Glomerular visceral epithelial cell (primary cell): ENCODE measurements around the gene BOLL.
A peak's percentile ranks its signal among the peaks of the same experiment; 100 is the strongest.
"Not testable (repeated sequence)": the region's sequence is repeated elsewhere in the genome, so short reads cannot be mapped to it uniquely, and the experiment has no call there.

ENCODE experiments used
- DNase-seq: peaks from one replicate; pipeline ENCODE4 v3.0.0-alpha.2; 2016; ENCODE audit errors: extremely low spot score

The BOLL gene

DNA sequence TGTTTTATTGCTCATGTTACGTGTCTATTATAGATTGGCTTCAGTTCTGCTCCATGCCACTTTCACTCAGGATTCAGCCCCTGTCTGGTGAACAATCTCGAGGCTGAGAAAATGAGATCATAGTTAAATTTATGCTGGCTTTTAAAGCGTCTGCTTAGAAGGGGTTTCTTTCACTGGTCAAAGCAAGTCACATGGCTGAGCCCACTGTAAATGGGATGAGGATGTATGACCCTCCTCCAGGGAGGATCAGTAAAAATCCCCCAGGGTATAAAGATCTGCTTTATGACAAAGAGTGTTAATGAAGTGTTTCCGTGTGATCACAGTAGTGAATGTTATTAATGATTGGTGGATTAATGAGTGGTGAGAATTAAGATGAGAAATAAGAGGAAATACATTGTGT lies 13.1 kb upstream of the BOLL start:
- DNase-seq: no peak

DNA sequence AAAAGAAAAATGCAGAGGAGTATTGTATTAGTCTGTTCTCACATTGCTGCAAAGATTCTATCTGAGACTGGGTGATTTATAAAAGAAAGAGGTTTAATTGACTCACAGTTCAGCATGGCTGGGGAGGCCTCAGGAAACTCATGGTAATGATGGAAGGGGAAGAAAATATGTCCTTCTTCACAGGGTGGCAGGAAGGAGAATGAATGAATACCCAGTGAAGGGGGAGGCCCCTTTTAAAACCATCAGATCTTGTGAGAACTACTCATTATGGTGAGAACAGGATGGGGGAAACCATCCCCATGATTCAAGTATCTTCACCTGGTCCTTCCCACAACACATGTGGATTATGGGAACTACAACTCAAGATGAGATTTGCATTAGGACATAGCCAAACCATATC lies 10.2 kb upstream of the BOLL start:
- DNase-seq: no peak

DNA sequence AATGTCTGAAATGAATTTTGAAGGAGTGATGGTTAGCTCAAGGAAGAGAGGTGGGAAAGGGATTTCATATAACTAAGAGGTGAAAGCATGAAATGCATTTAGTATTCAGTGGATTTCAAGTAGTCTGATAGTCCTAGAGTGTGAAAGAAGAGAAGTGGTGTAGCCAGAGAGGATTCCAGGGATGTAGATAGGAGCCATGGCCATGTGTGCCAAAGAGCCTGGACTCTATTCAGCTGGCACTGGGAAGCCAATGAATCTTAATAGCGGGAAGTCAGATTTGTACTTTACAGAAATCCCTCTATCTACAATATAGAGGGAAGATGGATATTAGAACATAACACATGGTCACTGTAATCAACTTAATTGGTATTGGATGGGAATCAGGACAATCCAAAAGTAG lies 8.3 kb upstream of the BOLL start:
- DNase-seq: no peak

DNA sequence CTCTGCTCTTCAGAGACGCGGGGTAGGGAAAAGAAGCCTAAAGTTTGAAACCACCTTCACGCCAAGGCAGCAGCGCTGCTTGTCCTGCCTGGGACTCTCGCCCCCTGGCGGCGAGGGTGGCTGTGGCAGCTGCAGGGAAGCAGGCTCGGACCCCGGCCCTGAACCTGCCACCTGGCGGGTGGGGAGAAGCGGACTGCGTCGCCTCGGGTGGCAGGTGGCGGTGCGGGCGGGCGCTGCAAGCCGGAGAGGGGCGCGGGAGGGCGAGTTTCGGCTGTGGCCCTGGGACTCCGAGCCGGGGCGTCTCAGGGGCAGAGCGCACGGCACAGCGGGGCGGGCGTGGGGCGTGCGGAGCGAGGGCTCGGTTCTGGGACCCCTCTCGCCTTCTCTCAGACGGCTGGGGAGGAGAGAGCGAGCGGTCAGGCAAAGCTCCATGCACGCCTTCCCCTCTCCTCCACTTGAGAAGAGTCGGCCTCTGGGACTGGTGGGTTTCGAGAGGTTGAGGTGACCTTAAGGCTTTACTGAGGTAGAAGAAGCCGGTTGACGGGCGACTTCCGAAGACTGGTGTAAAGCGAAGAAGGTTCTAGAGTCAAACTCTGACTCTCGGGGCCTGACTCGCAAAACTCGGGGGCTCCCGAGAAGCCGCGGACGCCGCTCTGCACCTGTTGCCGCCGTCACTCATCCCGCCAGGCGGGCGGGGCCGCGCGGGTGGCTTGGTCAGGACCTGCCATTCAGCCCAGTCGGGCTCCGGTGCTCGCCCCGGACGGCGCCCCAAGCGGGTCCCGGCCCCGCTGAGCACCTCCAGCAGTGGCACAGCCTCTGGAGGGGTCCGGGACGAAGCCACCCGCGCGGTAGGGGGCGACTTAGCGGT lies 1.1 kb upstream of the BOLL start:
- DNase-seq: peak; percentile 10

DNA sequence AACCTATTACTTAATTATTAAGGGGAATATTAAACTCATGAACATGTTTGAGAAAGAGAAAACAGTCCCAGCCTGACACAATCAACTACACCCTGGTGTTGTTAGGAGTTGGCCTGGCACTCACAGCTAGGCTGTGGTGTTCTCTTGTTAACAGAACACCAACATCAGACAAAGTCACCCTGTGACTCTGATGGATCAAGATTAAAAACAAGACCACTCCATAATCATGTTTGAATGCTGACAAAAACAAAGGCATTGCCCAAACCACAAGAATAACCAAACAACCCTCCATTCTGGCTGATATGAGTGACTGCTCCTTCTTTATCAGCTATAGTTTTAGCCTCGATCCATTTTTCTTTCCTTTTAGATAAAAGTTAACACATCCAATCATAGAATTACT lies 3.0 kb downstream of the BOLL start:
- no peak for DNase-seq

DNA sequence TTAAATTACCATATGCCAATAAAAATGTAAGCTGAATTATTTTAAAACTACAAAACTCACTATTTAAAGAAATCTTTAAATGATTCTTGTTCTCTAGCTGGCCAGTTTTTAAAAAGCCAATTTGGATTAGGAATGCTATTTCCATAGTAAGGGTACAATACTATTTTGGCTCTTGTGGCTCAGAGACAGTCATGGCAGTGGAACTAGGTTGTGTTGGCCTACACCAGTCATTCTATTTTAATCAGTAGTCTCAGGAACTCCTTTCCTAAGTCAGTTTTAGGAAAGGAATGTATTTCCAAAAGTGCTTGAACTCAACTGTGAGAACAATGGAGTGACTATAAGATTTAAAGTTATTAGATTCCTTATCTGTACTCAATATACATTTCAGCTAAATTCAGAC lies 5.9 kb downstream of the BOLL start:
- DNase-seq: no peak

DNA sequence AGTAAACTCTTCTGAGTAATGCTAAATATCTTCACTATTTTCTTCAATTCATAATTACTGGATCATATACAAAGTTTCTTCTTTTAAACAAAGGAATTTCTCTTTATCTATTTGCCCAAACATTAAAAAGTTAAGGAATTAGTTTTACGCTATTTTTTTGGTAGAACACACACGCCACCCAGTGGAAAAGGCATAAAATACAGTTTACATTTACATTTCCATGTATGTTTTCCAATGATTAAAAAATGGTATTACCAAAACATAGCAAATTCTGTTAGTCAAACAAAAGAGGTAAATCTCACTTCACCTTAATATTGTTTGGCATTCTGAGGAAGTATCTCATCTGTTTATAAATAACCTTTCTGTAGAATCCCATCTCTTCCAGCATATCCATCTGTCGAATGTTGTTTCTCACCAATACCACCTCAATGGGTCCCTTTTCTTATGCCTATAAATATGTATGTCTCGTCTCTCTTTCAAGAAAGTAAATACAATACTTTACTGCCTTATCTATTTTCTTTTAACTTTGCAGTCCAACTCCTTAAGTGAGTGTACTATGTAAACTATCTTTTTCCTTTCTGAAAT lies 7.2 kb downstream of the BOLL start:
- DNase-seq: peak; percentile 49

DNA sequence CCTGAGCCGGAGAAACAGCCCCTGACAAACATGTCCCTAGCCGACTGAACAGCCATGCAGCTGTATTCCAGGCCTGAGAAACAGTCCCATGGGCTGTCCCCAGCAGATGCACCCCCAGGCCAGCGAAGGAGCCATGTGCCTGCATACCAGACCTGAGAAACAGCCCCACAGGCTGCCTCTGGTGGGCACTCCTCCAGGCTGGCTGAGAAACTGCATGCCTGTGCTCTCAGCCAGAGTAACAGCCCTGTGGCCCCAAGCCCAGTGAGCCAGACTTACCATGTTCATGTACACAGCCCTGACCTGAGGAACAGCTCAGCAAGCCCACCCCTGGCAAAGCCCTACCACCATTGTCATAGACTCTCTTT lies 24.8 kb downstream of the BOLL start:
- DNase-seq: no peak

DNA sequence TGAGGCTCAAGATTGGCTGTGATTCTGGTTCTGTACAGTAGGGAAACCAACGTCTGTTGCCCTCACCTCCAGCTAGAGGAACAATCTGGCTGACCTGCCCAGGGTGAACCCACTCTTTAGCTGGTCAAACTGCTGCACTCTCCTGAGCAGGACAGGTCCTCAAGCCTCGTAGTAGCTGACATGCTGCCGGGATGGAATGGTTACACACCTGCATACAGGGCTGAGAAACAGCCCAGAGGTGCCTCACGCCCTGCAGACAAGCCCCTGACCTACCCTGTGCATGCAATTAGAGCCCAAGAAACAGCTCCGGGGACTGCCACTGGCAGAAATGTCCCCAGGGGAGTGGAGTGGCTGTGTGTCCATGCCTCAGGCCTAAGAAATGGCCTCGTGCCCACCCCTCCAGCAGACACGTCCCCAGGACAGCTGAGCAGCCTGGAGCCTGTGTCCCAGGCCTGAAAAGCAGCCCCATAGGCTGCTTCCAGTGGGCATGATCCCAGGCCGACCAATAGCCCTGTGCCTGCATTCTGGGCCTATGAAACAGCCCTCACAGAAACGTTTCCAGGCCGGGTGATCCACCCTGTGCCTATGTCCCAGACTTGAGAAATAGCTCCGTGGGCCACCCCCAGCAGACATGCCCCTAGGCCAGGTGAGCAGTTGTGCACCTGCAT lies 25.4 kb downstream of the BOLL start:
- DNase-seq: no peak

DNA sequence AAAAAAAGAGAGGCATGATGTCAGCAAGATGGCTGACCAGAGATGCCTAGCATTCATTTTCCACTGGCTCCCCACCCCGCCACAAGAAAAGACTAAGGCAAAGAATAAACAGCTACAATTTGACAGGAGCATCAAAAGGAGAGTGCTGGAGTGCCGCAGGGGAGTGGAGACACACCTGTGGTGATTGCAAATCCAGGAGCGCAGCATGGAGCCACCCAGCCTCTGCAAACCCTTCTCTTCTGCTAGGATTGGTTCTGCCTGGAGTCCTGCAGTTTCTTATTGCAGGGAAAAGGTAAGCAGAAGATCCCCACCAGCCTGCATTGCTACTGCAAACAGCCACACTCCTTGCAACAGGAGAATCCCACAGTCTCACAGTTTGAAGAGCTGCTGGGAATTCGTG lies 26.1 kb downstream of the BOLL start:
- DNase-seq: no peak

DNA sequence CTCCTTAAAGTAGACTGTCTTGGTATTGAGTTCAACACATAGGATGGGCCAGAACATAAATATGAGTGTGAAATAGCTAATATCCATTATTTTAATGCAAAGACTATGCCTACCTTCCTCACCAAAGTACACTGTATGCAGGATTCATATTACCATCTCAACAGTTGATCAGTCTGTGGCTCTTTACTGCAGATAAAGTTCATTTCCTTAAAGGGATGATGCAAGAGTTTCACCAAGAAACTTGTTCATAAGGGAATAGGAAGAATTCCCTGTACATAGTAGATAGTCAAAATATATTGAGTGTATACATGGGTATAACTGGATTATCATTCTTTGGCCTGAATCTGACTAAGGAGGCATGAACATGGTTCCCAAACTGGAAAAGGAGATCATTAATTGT lies 44.9 kb downstream of the BOLL start:
- DNase-seq: no peak

DNA sequence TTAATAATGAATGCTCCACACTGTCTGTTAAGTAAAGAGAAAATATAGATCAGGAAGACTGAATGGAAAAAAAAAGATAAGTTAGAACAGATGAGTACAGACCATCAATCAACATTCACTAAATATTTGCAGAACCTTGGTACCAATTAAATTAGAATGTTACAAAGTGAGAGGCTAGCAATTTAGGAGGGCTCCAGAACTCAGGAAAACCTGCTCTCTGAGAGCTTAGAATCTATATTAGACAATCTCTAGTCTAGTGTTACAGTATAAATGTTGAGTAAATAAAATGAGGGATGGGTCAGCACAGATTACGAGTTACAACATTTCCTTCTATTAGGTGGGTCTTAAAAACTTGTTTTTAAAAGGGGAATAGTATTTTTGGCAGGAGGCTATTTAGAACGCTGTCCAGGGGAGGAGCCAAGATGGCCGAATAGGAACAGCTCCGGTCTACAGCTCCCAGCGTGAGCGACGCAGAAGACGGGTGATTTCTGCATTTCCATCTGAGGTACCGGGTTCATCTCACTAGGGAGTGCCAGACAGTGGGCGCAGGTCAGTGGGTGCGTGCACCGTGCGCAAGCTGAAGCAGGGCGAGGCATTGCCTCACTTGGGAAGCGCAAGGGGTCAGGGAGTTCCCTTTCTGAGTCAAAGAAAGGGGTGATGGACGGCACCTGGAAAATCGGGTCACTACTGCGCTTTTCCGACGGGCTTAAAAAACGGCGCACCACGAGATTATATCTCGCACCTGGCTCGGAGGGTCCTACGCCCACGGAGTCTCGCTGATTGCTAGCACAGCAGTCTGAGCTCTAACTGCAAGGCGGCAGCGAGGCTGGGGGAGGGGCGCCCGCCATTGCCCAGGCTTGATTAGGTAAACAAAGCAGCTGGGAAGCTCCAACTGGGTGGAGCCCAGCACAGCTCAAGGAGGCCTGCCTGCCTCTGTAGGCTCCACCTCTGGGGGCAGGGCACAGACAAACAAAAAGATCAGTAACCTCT lies 56.3 kb downstream of the BOLL start:
- DNase-seq: not testable (repeated sequence)

DNA sequence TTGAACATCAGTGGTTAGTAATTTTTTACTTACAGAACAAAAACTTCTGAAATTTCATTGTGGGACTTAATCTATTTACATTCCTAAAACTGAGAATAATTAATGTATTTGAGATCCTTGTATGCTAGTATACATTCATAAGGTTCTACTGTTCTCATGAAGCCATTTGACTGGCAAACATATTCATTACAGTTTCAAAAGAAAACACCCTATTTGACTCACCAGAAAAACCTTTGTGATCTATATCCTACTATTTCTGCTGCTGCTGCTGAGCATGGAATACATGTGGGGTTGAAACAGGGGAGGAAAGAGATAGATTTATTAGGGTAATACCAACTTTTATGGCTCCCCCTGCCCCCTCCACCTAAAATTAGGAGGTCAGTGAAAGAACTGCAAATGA lies 58.1 kb downstream of the BOLL start:
- no peak for DNase-seq

DNA sequence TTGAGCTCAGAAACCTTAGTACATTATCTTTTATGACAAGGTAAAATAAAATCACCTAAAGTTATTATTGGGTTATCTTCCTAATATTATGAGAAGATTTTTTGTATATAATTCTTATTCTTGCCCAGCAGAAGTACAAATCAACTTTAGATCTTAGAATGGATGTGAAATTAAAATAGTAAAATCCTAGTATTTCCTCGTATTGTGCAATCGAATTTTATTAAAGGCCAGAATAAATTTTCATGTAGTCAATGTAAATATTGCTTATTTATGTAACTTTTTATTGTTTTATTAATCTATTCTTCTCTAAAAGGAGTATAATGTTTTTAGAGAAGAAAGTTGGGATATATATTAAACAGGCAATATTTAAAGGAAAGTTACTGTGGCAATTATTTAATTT lies 67.3 kb downstream of the BOLL start:
- DNase-seq: no peak

DNA sequence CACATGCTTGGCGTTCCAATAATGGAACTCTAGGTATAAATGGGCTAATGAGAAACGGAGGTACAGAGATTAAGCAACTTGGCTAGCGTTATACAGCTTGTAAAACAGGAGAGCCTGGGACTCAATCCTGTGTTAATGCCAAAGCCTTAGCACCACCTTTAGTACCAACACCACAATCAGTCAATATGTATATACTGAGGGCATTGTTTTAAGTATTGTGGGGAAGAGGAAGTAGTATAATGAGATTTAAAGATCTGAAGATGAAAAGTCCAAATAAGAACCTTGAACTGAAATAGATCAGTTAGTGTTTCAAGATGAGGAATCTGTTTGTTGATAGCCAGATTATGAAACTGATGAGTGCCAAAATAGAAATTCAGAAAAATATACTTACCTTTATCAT lies 71.8 kb downstream of the BOLL start:
- DNase-seq: no peak

DNA sequence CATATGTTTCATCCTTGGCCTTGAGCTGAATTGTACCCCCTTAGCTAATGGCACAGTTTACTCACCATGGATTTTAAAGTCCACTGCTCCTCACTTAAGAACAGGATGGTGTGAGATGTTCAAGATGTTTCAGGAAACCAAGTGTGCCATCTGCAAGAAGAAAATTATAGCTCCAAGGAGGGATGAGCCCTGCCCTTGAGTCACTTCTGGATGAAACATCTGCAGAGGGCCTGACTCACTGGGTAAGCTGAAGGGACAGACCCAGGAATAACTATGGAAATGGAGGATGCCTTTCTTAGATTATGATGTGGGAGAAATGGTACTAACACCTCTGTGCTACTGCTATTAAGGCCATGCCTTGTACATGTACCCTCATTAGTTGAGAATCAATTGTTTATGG lies 73.5 kb downstream of the BOLL start:
- no peak for DNase-seq

DNA sequence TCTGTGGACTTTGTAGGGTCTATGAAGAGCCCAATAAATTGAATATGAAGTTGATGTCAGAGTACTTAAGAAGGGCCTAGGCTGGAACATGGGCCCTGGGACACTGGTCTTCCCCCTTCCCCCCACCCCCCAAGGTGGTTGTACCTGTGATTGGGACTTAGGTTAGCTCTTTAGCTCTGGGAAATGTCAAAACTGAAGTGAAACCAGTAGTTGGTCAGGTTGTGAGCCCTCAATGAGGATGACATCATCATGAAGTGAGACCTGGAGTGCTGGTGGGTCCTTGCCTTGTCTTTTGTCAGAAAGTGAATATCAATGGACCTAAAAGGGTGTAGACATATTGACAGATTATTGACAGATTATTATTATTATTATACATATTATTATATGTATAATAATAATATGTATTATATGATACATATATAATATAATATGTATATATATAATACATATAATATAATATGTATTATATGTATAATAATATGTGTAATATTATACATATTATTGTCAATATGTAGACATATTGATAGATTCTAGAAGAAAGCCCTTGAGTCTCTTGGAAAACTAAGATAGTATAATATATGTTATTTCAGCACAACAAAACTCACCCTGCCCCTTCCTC lies 74.6 kb downstream of the BOLL start:
- DNase-seq: no peak

DNA sequence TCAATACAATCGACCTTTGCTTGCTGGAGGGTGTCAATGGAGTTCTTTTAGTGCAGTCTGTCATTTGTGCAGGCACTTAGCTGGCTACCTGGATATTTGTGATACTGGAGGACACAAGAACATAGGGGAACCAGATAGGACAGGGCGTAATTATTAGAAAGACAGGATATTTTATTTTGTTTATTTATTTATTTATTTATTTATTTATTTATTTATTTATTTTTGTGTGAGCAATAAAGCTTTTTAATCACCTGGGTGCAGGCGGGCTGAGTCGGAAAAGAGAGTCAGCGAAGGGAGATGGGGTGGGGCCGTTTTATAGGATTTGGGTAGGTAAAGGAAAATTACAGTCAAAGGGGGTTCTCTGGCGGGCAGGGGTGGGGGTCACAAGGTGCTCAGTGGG lies 76.0 kb downstream of the BOLL start:
- DNase-seq: not testable (repeated sequence)

DNA sequence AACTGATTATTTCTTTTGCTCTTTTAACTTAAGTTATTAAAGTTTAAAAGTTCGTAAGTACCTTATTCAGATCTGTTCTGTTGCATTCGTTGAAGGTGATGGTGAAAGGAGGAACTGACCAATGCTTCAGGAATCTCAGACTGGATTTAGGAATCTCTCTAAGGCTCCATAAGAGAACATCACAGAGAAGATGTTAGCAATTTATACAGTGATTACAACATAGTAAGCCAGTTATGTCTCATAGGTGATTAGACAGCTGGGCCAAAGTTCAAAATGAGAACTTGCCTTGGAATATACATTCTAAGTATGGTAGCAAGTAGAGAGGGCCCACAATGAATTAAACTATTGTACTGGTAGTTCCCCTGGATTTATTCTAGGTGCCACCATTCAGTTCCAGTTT lies 76.8 kb downstream of the BOLL start:
- peak; percentile 36 for DNase-seq

DNA sequence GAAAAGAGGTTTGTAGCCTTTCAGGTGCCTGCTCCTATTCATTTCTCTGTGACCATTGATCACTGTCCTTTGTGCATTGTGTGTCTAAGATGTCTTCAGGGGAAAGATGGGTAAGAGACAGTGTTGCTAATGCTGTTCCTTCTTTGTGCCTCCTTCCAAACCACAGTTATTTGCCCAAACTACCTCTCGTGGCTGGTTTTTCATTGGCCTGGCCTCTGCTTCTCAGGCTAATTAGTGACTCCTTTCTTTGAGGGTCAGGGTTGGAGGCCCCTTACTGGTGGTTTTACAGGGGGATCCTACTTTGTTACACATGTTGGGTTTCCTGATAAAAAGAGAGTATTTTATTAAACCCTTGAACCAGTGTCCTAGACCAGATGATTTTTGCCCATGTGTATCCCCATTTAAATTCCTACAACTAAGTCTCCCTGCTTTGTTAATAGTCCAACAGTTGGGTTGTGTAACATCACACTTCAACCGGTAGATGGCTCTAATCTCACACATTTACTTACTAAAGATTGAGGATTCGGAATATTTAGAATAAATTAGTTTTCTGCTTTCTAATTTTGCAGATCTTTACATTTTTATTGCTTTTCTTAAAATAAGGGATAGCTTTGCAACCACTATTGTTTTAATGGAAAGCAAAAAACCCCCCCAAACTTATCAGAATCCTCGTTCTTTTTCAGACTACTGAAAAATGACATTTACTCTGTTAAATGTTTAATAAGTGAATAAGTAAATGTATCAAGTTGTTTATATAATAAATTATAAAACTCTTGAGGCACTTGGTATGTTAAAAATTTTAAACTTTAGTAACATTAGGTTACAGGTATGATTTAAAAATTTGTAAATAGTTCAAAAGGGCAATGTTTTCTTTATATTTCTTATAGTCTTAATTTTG lies 77.6 kb downstream of the BOLL start:
- DNase-seq: peak; percentile 47

DNA sequence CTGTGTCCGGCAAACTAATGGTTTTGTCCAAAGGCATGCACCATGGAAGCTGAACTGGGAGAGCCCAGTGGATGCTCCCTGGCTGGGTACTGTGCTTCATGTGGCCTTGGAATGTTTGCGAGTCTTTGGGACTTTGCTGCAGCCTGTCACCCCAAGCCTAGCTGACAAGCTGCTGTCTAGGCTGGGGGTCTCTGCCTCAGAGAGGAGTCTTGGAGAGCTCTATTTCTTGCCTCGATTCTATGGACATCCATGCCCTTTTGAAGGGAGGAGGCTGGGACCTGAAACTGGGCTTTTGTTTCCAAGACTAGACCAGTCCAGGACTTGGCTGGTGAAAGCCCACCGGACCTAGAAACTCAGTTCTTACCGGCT lies 78.3 kb downstream of the BOLL start:
- peak; percentile 2 for DNase-seq
